SK-N-SH (cell line): ENCODE measurements around the gene SCYL1. TPM values are rescaled to one million over a fixed set of nuclear protein-coding genes. Genes with fewer than 3 reads are reported as not detected.

Source experiments
- CTCF ChIA-PET: fragments of 300-600, 350-600 bp; formaldehyde crosslinking; extraction: SDS; loops from one replicate; lab custom pipeline; 2021; lab: Yijun Ruan, JAX
- POLR2A ChIA-PET: fragments of 350-600 bp; sonication (Branson Sonifier 250); formaldehyde crosslinking; extraction: SDS; loops from one replicate; lab custom pipeline; 2020; ENCODE audit warnings: antibody characterized with exemption, inconsistent platforms; lab: Yijun Ruan, JAX
- DNase-seq: peaks from one replicate; pipeline ENCODE4 v3.0.0; 2012
- H2AFZ ChIP-seq: fragments of 200-600 bp; sonication (generic); 2 replicates; pipeline ENCODE4 v1.8.1; 2016; ENCODE audit warnings: antibody characterized with exemption, mild to moderate bottlenecking, low read depth
- H3F3A ChIP-seq: fragments of 200-600 bp; sonication (generic); replicated peaks from 2 replicates; pipeline ENCODE3; 2016; ENCODE audit warnings: antibody characterized with exemption, mild to moderate bottlenecking; ENCODE audit not compliant: insufficient read depth
- H3K27ac ChIP-seq, 2 experiments: fragments of 200-500 bp in 1 of 2; fragments of 200-600 bp in 1 of 2; sonication (Bioruptor generic) in 1 of 2; sonication (generic), shearing (Covaris generic) in 1 of 2; 2 replicates each; pipeline versions ENCODE4 v1.5.1 to v1.6.1; 2014 to 2016; ENCODE audit warnings: low read depth in 2 of 2, inconsistent platforms in 1 of 2, low read length in 1 of 2, mild to moderate bottlenecking in 1 of 2, mixed read lengths in 1 of 2
- H3K27me3 ChIP-seq: fragments of 200-600 bp; sonication (generic), shearing (Covaris generic); 2 replicates; pipeline ENCODE4 v1.6.1; 2016; ENCODE audit warnings: mixed run types; ENCODE audit not compliant: insufficient read depth
- H3K36me3 ChIP-seq, 2 experiments: fragments of 200-500 bp in 1 of 2; fragments of 200-600 bp in 1 of 2; sonication (Bioruptor generic) in 1 of 2; sonication (generic) in 1 of 2; replicated peaks in 1 of 2; 2 replicates each; pipeline versions ENCODE3 to v1.5.1; 2014 to 2016; ENCODE audit warnings: low read length in 1 of 2, mild to moderate bottlenecking in 1 of 2; ENCODE audit not compliant: insufficient read depth in 2 of 2, control insufficient read depth in 1 of 2
- H3K4me1 ChIP-seq, 2 experiments: fragments of 200-500 bp in 1 of 2; fragments of 200-600 bp in 1 of 2; sonication (Bioruptor generic) in 1 of 2; sonication (generic), shearing (Covaris generic) in 1 of 2; 2 replicates each; pipeline versions ENCODE4 v1.5.1 to v1.6.1; 2014 to 2016; ENCODE audit warnings: low read depth in 1 of 2, low read length in 1 of 2, mixed run types in 1 of 2; ENCODE audit not compliant: insufficient read depth in 2 of 2, control insufficient read depth in 1 of 2
- H3K4me2 ChIP-seq: fragments of 200-600 bp; sonication (generic), shearing (Covaris generic); 2 replicates; pipeline ENCODE4 v1.6.1; 2017; ENCODE audit warnings: mixed run types
- H3K4me3 ChIP-seq, 2 experiments: fragments of 200-500 bp in 1 of 2; fragments of 200-600 bp in 1 of 2; sonication (Bioruptor generic) in 1 of 2; sonication (generic), shearing (Covaris generic) in 1 of 2; 2 replicates each; pipeline versions ENCODE4 v1.5.1 to v1.8.1; 2014 to 2016; ENCODE audit warnings: low read depth in 2 of 2, inconsistent platforms in 1 of 2, low read length in 1 of 2, mild to moderate bottlenecking in 1 of 2, mixed read lengths in 1 of 2, moderate library complexity in 1 of 2
- H3K79me2 ChIP-seq: fragments of 200-600 bp; sonication (generic); 2 replicates; pipeline ENCODE4 v1.8.1; 2017; ENCODE audit warnings: mild to moderate bottlenecking; ENCODE audit not compliant: insufficient read depth
- H3K9ac ChIP-seq: fragments of 200-600 bp; sonication (generic); 2 replicates; pipeline ENCODE4 v1.6.1; 2017; ENCODE audit warnings: mixed run types
- H3K9me2 ChIP-seq: fragments of 200-600 bp; sonication (generic); 2 replicates; pipeline ENCODE4 v1.6.1; 2017; ENCODE audit warnings: mixed run types
- H3K9me3 ChIP-seq: fragments of 200-600 bp; sonication (generic); 2 replicates; pipeline ENCODE4 v1.6.1; 2017; ENCODE audit warnings: mixed run types, mild to moderate bottlenecking, moderate library complexity
- H4K20me1 ChIP-seq: fragments of 200-600 bp; sonication (generic); 2 replicates; pipeline ENCODE4 v1.6.1; 2017; ENCODE audit warnings: mild to moderate bottlenecking, mixed run types; ENCODE audit not compliant: insufficient read depth
- CHD2 ChIP-seq: fragments of 150-350 bp; IDR thresholded peaks from 2 replicates; pipeline ENCODE4 v1.6.1; 2018; ENCODE audit warnings: low read length; ENCODE audit not compliant: partially characterized antibody
- ELF1 ChIP-seq: IDR thresholded peaks from 2 replicates; pipeline ENCODE4 v1.4.0; 2012
- EZH2phosphoT487 ChIP-seq: fragments of 200-600 bp; sonication (generic); IDR thresholded peaks from 2 replicates; pipeline ENCODE4 v1.6.1; 2017; ENCODE audit warnings: low read depth, mixed run types, mild to moderate bottlenecking, antibody characterized with exemption, moderate library complexity, borderline replicate concordance
- FOSL2 ChIP-seq: IDR thresholded peaks from 2 replicates; pipeline ENCODE4 v1.4.0; 2012; ENCODE audit warnings: low read depth, mild to moderate bottlenecking, moderate library complexity, borderline replicate concordance
- FOXJ3 ChIP-seq: sonication (generic); formaldehyde crosslinking; IDR thresholded peaks from 2 replicates; pipeline ENCODE4 v1.5.1; 2020; ENCODE audit warnings: mild to moderate bottlenecking, missing genetic modification reagents
- GATA2 ChIP-seq: sonication (generic); formaldehyde crosslinking; IDR thresholded peaks from 2 replicates; pipeline ENCODE4 v1.5.0; 2020; ENCODE audit warnings: mild to moderate bottlenecking, missing genetic modification reagents
- MXI1 ChIP-seq: IDR thresholded peaks from 2 replicates; pipeline ENCODE4 v1.6.1; 2012; ENCODE audit warnings: mild to moderate bottlenecking, low read depth, low read length, improper control_type of control experiment
- NRF1 ChIP-seq: IDR thresholded peaks from 2 replicates; pipeline ENCODE4 v1.6.1; 2012; ENCODE audit warnings: low read depth, mild to moderate bottlenecking, low read length
- PBX3 ChIP-seq: IDR thresholded peaks from 2 replicates; pipeline ENCODE4; 2012
- POLR2AphosphoS5 ChIP-seq: IDR thresholded peaks from 2 replicates; pipeline ENCODE4 v1.6.1; 2012; ENCODE audit warnings: low read depth, low read length
- RCOR1 ChIP-seq: fragments of 150-350 bp; IDR thresholded peaks from 2 replicates; pipeline ENCODE4 v1.6.1; 2017; ENCODE audit warnings: antibody characterized with exemption, low read length
- REST ChIP-seq: IDR thresholded peaks from 2 replicates; pipeline ENCODE4 v1.6.1; 2012; ENCODE audit warnings: mild to moderate bottlenecking, low read depth, low read length, moderate library complexity
- RFX5 ChIP-seq: IDR thresholded peaks from 2 replicates; pipeline ENCODE4 v1.6.1; 2012; ENCODE audit warnings: mild to moderate bottlenecking, improper control_type of control experiment, low read length
- SIN3A ChIP-seq: IDR thresholded peaks from 2 replicates; pipeline ENCODE4 v1.6.1; 2012; ENCODE audit warnings: low read depth, mild to moderate bottlenecking, low read length, moderate library complexity, borderline replicate concordance
- TAF1 ChIP-seq: IDR thresholded peaks from 2 replicates; pipeline ENCODE4 v1.6.1; 2012; ENCODE audit warnings: low read depth, mild to moderate bottlenecking, low read length, moderate library complexity, borderline replicate concordance
- TEAD4 ChIP-seq: IDR thresholded peaks from 2 replicates; pipeline ENCODE4 v1.4.0; 2012; ENCODE audit warnings: mild to moderate bottlenecking, borderline replicate concordance; ENCODE audit not compliant: insufficient read depth
- USF1 ChIP-seq: IDR thresholded peaks from 2 replicates; pipeline ENCODE4 v1.4.0; 2012; ENCODE audit warnings: low read depth, borderline replicate concordance
- USF2 ChIP-seq: fragments of 150-350 bp; IDR thresholded peaks from 2 replicates; pipeline ENCODE4 v1.6.1; 2017; ENCODE audit warnings: antibody characterized with exemption, low read length, low read depth, borderline replicate concordance
- YY1 ChIP-seq: IDR thresholded peaks from 2 replicates; pipeline ENCODE4 v1.4.0; 2012; ENCODE audit warnings: low read depth, mild to moderate bottlenecking
- WGBS: methylation state at CpG from one replicate; pipeline ENCODE4 v1.1.6; 2017; ENCODE audit warnings: low lambda C conversion rate; 5-methylcytosine and 5-hydroxymethylcytosine counted together
- polyA plus RNA-seq, 3 experiments: library from polyadenylated mRNA; depleted of rRNA; stranded (reverse); fragments of >200 nt; gene quantifications; 2 replicates each; pipeline ENCODE4 v1.2.3, GENCODE V29; 2012

Gene SCYL1
- polyA plus RNA-seq, 1 of the 3 experiments (the other 2 are of a cell fraction) = 79.9 TPM

GRCh38 chr11:65581928-65582327, 57.0 kb downstream of the SCYL1 start:
- H3K36me3 ChIP-seq = peaks cover 11 to 40% of the 10 kb centered on the region in 2 experiments
- H3K9me2 ChIP-seq = no peaks in the 10 kb centered on the region
- H3K27ac ChIP-seq = no peak overlapping the region; a peak in 1 of 4 replicates
- H3K9ac ChIP-seq = no peak overlapping the region
- peaks cover 14% of the 10 kb centered on the region; the same call in 1 of the 2 replicates for H4K20me1 ChIP-seq
- no peak overlapping the region for H2AFZ ChIP-seq
- no peak overlapping the region for H3K4me3 ChIP-seq
- CTCF ChIA-PET = interaction anchor here (1.0 to 13.3 kb wide), 3 partner anchors 9 to 12 kb away, joined by 3 to 216 read pairs (median 18); partner anchors contain the start of genes FAM89B, KCNK7 and ZNRD2
- H3K4me1 ChIP-seq = peaks cover 12 to 19% of the 10 kb centered on the region in 2 experiments; a peak in 2 of 4 replicates
- H3K9me3 ChIP-seq = no peaks in the 10 kb centered on the region
- DNase-seq = no peak
- POLR2A ChIA-PET = interaction anchor here (0.9 kb wide), 1 partner anchor 9 kb away, joined by 4 read pairs; the partner anchor contains the start of gene FAM89B
- TF ChIP-seq ELF1 (no peak), MXI1 (no peak), FOSL2 (no peak), TAF1 (no peak), SIN3A (no peak), RCOR1 (no peak), REST (no peak), TEAD4 (no peak), NRF1 (no peak), USF2 (no peak)
- no peaks in the 10 kb centered on the region for H3K27me3 ChIP-seq
- 80% methylated on average over 1 of the region's 3 CpGs for whole genome bisulfite sequencing
- H3K79me2 ChIP-seq = peaks cover 18% of the 10 kb centered on the region; the same call in 1 of the 2 replicates
- peaks cover 23% of the 10 kb centered on the region for H3F3A ChIP-seq
- H3K4me2 ChIP-seq = no peak overlapping the region

- POLR2A ChIA-PET = interaction anchor here (0.6 to 0.7 kb wide), 2 partner anchors 12 to 74 kb away, joined by 3 read pairs; no protein-coding TSS in a partner anchor
- H3K9ac ChIP-seq = no peak overlapping the region
- H3K9me3 ChIP-seq = no peaks in the 10 kb centered on the region
- H2AFZ ChIP-seq = no peak overlapping the region
- H3K36me3 ChIP-seq = peaks cover 11 to 45% of the 10 kb centered on the region in 2 experiments
- no peaks in the 10 kb centered on the region for H3K9me2 ChIP-seq
- no peak overlapping the region for H3K4me2 ChIP-seq
- H3F3A ChIP-seq = peaks cover 11% of the 10 kb centered on the region
- H3K27me3 ChIP-seq = no peaks in the 10 kb centered on the region
- no peak overlapping the region for H3K4me3 ChIP-seq
- H4K20me1 ChIP-seq = peaks cover 6% of the 10 kb centered on the region; the same call in 1 of the 2 replicates
- CTCF ChIA-PET = interaction anchor here (3.6 to 13.3 kb wide), 3 partner anchors 8 to 43 kb away, joined by 18 to 216 read pairs (median 22); partner anchors contain the start of genes FAM89B and KCNK7
- DNase-seq = no peak
- H3K4me1 ChIP-seq = peaks cover 0 to 7% of the 10 kb centered on the region in 2 experiments; a peak in 1 of 4 replicates
- peaks cover 3% of the 10 kb centered on the region; the same call in 1 of the 2 replicates for H3K79me2 ChIP-seq
- H3K27ac ChIP-seq = no peak overlapping the region
- WGBS = 89% methylated on average over 8 of the region's 10 CpGs
- TF ChIP-seq TAF1 (no peak), CHD2 (no peak), POLR2AphosphoS5 (no peak), MXI1 (no peak), YY1 (no peak), TEAD4 (no peak), EZH2phosphoT487 (no peak), FOSL2 (no peak), PBX3 (no peak), USF1 (no peak), RFX5 (no peak), GATA2 (CRISPR knock-in tag) (no peak), FOXJ3 (CRISPR knock-in tag) (no peak), NRF1 (no peak), RCOR1 (no peak)
Observed at GRCh38 chr11:65583589-65583988, 58.7 kb downstream of the SCYL1 start.
